T47D (cell line): Measurements from ENCODE around the gene LIPM.
A peak's percentile ranks its signal among the peaks of the same experiment; 100 is the strongest.

ENCODE experiments used
- DNase-seq, 2 experiments: peaks; one replicate each; pipeline versions ENCODE4 v3.0.0 to v3.0.0-alpha.2; 2011 to 2012; ENCODE audit warnings: low read depth in 1 of 2, low spot score in 1 of 2
- JUND ChIP-seq: IDR thresholded peaks from 2 replicates; pipeline ENCODE4 v1.6.1; 2012; ENCODE audit warnings: low read depth
- in situ Hi-C: cut with HindIII; loops from 2 replicates; pipeline ENCODE4 v1.10.0; 2016; ENCODE audit warnings: low sequenced_read_pairs, low pct_unique_long_range_greater_than_20kb

Gene LIPM

DNA sequence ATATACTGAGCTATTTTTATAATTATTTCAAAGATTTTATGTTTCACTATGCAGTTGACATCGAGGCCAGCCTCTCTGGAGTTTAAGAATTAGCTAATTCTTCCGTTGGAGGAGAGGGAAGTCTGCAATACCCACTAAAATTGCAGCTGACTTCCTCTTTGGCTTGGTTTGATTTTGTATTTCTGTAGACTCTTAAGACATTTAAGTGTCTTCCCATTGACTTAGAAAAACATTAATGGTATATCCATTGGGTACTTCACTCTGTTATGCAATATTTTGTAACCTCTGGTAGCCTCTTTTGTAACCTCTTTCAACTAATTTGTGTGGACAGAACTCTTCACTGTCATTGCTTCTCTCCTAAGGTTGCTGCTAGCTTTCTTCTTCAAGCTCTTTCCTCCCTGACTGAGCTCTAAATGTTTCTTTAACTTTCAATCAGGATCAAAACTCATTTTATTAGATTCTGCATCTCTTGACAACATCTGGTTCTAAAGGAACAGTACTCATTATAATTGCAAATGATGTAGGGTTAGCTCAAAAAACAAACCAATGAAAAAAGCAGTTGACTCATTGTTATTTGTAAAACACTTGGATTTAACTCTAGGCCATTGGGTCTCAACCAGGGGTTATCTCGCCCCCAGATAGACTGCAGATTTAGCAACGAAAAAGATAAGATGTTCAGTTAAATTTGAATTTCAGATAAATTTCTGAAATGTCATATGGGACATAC lies 50.8 kb downstream of the LIPM start:
- DNase-seq: no peak
- TF ChIP-seq JUND: no peak
- in situ Hi-C loops: no loop called here

DNA sequence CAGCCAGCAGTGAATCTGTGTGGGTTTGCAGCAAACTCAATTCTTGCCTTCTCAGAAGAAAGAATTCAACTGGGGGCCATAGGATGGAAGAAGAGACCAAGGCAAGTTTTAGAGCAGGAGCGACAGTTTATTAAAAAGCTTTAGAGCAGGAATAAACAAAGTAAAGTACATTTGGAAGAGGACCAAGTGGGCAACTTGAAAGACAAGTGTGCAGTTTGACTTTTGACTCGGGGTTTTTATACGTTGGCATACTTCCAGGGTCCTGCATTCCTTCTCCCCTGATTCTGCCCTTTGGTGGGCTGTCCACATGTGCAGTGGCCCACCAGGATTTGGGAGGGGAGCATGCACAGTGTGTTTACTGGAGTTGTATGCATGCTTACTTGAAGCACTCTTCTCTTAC lies 52.2 kb downstream of the LIPM start:
- in situ Hi-C loops: no loop called here
- TF ChIP-seq JUND: no peak
- DNase-seq: no peak

DNA sequence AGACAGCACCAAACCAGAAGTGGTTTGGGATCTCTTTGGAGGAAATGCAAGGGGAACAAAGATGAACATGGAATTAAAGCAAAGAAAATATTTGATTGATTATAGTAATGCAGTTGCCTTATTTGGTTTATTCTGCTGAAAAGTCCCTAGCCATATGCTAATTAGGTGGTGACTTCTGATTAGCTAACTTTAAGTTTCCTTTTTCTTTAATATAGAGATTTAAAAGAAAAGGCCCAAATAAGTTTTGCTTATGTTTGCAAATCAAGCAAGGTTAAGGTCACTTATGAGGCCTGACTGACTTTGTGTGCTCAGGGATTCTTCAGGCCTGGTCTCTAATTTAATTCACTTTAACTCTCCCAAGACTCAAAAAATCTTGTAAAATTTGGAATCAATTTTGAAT lies 55.3 kb downstream of the LIPM start:
- no peak for DNase-seq
- no peak for TF ChIP-seq JUND
- in situ Hi-C loops: no loop called here

DNA sequence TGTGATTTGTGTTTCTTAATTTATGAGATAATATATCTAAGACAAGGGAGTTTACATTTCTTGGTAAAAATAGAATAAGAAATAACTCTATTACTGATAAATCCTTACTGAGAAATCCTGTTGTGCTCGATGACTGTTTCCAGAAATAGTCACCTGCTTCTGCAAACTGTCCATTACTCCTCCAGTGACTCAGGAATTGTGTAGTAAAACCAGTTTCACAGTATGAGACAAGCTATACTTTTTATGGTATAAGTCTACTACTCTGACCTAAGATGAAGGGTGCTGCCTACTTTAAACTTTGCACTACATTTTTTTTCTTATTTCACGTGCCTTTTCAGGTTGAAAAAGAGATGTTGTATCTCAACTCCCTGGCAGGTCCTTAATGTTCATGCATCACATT lies 56.0 kb downstream of the LIPM start:
- peak; percentile 33 to 59 for DNase-seq
- TF ChIP-seq JUND: no peak
- in situ Hi-C loops: no loop called here

DNA sequence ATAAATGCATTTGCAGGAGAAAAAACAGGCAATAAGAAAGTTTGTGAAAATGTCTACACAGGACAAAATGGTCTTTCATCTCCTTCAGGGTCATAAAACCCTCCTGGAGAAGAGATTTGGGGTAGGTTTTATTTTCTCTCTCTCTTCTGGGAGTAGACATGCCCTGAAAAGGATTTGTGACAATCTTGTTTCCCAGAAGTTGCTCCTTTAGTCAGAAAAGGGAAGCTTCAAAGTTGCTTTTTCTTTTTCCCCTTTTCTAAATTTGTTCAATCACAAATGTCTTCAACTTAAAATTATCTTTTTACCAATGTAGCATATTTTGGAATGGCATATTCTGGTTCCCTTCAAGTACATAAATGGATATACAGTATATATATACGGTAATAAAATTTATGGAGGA lies 58.5 kb downstream of the LIPM start:
- in situ Hi-C loops: no loop called here
- DNase-seq: no peak
- no peak for TF ChIP-seq JUND

DNA sequence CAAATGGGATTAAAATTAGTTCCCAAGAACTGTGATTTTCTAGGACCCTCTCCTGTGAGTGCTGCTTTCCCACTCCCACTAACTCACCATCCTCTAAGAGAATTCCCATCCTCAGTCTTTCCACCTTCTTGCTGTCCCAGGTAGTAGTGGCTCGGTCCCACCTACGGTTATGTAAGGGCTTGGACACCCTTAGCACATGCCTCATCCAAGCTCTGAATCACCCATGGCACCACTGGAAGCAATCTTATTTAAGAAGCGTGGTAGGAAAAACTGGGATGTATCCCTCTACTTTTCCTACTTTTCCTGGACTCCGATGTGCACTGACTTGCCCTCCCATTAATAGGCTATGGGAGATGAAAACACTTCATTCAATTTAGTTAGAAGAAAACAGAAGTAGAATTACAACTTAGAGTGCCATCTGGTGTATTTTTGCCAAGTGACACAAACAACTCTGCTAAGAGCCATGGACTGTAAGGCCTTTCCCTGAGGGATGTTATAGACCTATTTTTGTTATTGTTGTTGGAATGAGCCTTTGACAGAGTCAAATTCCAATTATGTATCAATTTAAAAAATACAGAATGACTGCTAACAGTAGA lies 62.8 kb downstream of the LIPM start:
- in situ Hi-C loops: no loop called here
- no peak for TF ChIP-seq JUND
- peak; percentile 51 to 84 for DNase-seq

DNA sequence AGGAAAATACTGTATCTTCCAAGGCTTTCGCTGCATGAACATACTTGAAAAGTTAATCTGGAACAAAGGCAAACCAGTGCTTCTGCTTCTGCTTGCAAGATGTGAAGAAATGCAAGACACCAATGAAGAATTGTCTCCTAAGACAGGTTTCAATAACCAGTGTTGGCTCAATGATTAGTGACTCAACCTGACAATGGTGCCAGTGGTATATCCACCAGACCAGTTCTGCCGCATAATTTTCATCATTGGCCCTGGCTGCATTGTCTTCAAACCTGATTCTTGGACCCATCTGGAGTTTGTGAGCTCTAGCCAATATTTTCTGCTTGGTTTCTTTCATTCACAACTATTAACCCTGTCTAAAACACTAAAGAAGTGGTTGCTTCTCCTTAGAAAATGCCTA lies 63.9 kb downstream of the LIPM start:
- in situ Hi-C loops: no loop called here
- no peak for TF ChIP-seq JUND
- DNase-seq: peak in 1 of 2 experiments; percentile 80

DNA sequence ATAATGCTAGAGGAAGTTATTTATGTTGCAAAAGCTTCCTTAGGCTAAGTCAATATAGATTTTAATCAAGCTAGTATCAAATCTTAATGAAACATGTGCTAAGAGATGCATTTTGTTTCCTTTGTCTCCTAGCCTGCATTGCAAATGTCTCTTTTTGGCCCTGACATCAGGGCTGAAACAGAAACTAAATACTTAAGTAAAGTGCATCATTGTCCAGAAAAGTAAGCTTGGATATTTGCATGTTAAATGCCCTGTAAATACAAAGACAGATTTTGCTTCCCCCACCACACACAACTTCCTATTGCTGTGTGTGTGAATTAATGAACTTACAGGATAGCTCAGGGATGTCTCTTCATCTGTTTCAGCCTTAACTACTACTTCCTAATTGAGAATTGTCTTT lies 67.6 kb downstream of the LIPM start:
- in situ Hi-C loops: no loop called here
- TF ChIP-seq JUND: no peak
- DNase-seq: no peak
